Measurements from ENCODE around the gene SCN4B. TPM values are rescaled to one million over a fixed set of nuclear protein-coding genes. Genes with fewer than 3 reads are reported as not detected.

SCN4B gene
- total RNA-seq, 1 donor from 2014 or later: 3.6 TPM

GRCh38 chr11:118174006-118174567 lies 21.5 kb upstream of the SCN4B start:
- peaks cover 72% of the 10 kb centered on the region for H3K27me3 ChIP-seq
- no peak overlapping the region for H3K4me2 ChIP-seq
- H3K27ac Mint-ChIP-seq: peak overlapping the region; percentile 34
- no peak overlapping the region for H3K4me3 ChIP-seq
- H3K4me1 Mint-ChIP-seq: peaks cover 30% of the 10 kb centered on the region
- no peaks in the 10 kb centered on the region for H3K9me3 Mint-ChIP-seq
- H3K27me3 Mint-ChIP-seq (ENCODE audit: insufficient read depth, low read depth): peaks cover 44% of the 10 kb centered on the region
- H3K36me3 ChIP-seq: no peaks in the 10 kb centered on the region
- H3K27ac ChIP-seq: no peak overlapping the region
- no peak overlapping the region for H3K9ac ChIP-seq
- peak overlapping the region; percentile 5 for H3K4me3 Mint-ChIP-seq
- peaks cover 11% of the 10 kb centered on the region for H3F3A ChIP-seq (ENCODE audit: low read depth)
- TF ChIP-seq CTCF (IDR thresholded peaks at IDR 0.05) (no peak), EZH2phosphoT487 (IDR thresholded peaks at IDR 0.05) (no peak), EZH2 (IDR thresholded peaks at IDR 0.05) (no peak)
- no peaks in the 10 kb centered on the region for H4K20me1 ChIP-seq (ENCODE audit: low read depth)
- no peaks in the 10 kb centered on the region for H3K36me3 Mint-ChIP-seq
- H3K4me1 ChIP-seq: peaks cover 28% of the 10 kb centered on the region
- no peaks in the 10 kb centered on the region for H3K79me2 ChIP-seq (ENCODE audit: low read depth)
- H3K9me3 ChIP-seq (ENCODE audit: low read depth): no peaks in the 10 kb centered on the region
- no peak overlapping the region for H2AFZ ChIP-seq (replicated peaks)
- DNase-seq (ENCODE audit: low spot score): no peak

- peaks cover 51% of the 10 kb centered on the region for H3K27me3 Mint-ChIP-seq (ENCODE audit: insufficient read depth, low read depth)
- Histone ChIP-seq H4K20me1 (ENCODE audit: low read depth) (no peaks in the 10 kb centered on the region), H3K9ac (no peak overlapping the region), H2AFZ (replicated peaks) (no peak overlapping the region), H3K4me3 (no peak overlapping the region), H3K36me3 (no peaks in the 10 kb centered on the region), H3K27me3 (peaks cover 86% of the 10 kb centered on the region), H3F3A (ENCODE audit: low read depth) (peaks cover 11% of the 10 kb centered on the region), H3K79me2 (ENCODE audit: low read depth) (no peaks in the 10 kb centered on the region), H3K4me2 (no peak overlapping the region), H3K9me3 (ENCODE audit: low read depth) (no peaks in the 10 kb centered on the region), H3K4me1 (peaks cover 28% of the 10 kb centered on the region), H3K27ac (no peak overlapping the region)
- H3K9me3 Mint-ChIP-seq: no peaks in the 10 kb centered on the region
- TF ChIP-seq EZH2 (IDR thresholded peaks at IDR 0.05): no peak
- TF ChIP-seq EZH2phosphoT487 (IDR thresholded peaks at IDR 0.05): no peak
- TF ChIP-seq CTCF (IDR thresholded peaks at IDR 0.05): no peak
- DNase-seq (ENCODE audit: low spot score): no peak
- peaks cover 30% of the 10 kb centered on the region for H3K4me1 Mint-ChIP-seq
- H3K4me3 Mint-ChIP-seq: no peak overlapping the region
- H3K27ac Mint-ChIP-seq: no peak overlapping the region
- H3K36me3 Mint-ChIP-seq: no peaks in the 10 kb centered on the region
Observed at GRCh38 chr11:118172356-118172755, 19.7 kb upstream of the SCN4B start.

GRCh38 chr11:118171269-118172062 lies 18.8 kb upstream of the SCN4B start:
- Histone ChIP-seq H3K9ac (no peak overlapping the region), H3K4me3 (peak overlapping the region; percentile 42), H3K27ac (no peak overlapping the region), H3K36me3 (no peaks in the 10 kb centered on the region), H4K20me1 (ENCODE audit: low read depth) (no peaks in the 10 kb centered on the region), H3K4me1 (peaks cover 28% of the 10 kb centered on the region), H3K27me3 (peaks cover 90% of the 10 kb centered on the region), H3K9me3 (ENCODE audit: low read depth) (no peaks in the 10 kb centered on the region), H3K4me2 (peak overlapping the region; percentile 80), H3F3A (ENCODE audit: low read depth) (peaks cover 11% of the 10 kb centered on the region), H3K79me2 (ENCODE audit: low read depth) (no peaks in the 10 kb centered on the region), H2AFZ (replicated peaks) (no peak overlapping the region)
- peak; percentile 91 for DNase-seq (ENCODE audit: low spot score)
- Mint-ChIP-seq H3K4me1 (peaks cover 30% of the 10 kb centered on the region), H3K36me3 (no peaks in the 10 kb centered on the region), H3K27me3 (ENCODE audit: insufficient read depth, low read depth) (peaks cover 56% of the 10 kb centered on the region), H3K27ac (no peak overlapping the region), H3K9me3 (no peaks in the 10 kb centered on the region), H3K4me3 (no peak overlapping the region)
- TF ChIP-seq CTCF (IDR thresholded peaks at IDR 0.05) (peak; percentile 91), EZH2 (IDR thresholded peaks at IDR 0.05) (no peak), EZH2phosphoT487 (IDR thresholded peaks at IDR 0.05) (no peak)

Measured in neural progenitor cell (in vitro differentiated cells).